Activated CD4-positive, alpha-beta T cell treated with anti-CD3 and anti-CD28 coated beads for 24 hours (primary cell): ENCODE measurements around the gene METTL4.
"Not testable (repeated sequence)": the region's sequence is repeated elsewhere in the genome, so short reads cannot be mapped to it uniquely, and the experiment has no call there.

Source experiments
- DNase-seq, 2 donors: peaks; one replicate each; pipeline ENCODE4 v3.0.0-alpha.2; 2020; ENCODE audit warnings: low read depth in 2 of 2

Gene METTL4

DNA sequence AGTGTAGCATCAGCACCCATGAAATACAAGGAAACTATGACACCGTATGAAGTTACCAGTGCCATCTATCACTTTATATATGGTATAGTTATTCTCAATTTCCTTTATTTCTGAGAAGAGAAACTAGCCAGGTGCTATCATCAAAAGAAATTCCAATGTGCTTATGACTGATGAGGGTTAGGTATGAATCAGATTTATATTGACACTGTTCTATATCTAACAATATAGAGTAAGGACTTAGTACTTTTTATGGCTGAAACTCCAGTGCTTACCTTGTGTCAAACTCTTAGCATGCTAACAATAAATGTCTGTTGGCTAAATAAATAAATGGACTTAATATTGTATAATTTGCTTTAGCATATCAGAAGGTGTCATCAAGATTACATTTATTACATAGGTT, 6.9 kb downstream of the METTL4 start:
- DNase-seq, result no peak

DNA sequence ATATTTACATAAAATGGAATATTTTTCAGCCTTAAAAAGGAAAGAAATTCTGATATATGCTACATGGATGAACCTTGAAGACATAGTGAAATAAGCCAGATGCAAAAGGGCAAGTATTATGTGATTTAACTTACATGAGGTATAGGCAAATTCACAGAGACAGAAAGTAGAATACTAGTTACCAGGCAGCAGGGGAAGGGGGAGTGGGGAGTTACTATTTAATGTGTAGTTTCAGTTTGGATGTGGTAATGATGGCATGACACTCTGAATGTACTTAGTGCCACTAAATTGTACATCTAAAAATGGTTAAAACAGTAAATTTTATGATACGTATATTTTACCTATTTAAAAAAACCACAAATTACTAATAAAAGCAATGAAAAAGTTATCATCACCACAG, 12.1 kb downstream of the METTL4 start:
- no peak for DNase-seq

DNA sequence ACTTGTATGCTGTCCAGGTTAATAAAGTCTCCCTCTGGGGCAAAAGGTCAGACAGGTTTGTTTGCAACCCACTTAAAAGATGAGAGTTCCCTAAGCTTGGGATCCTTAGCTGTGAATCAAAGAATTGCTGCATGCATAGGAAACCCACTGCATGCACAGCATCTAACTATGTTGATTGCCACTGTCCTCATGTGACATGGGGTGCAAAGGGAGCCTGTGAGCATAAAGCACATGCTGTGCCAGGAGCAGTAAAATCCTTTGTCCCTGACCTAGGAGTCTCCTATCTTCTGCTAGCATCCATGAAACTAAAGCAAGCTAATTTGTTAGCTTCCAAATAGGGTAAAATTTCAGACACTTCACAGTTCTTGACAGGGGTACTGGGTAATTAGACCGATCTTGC, 13.8 kb downstream of the METTL4 start:
- DNase-seq, result no peak

DNA sequence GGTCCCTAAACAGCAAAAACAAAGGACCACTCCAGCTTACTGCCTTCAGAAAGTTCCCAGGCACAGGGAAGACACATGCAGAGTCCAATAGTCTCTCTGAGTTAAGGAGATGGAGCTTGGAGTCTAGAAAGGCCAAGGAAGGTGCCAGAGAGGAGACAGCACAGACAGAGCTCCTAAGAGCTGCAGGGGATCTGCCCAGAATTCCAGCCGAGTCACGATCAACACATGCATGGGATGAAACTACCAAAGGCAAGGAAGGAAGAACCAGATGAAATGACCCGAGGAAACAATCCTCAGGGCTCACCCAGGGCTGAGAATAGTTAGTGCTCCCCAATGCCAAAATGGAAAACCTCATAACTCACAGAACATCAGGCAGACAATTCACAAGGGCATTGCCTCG, 15.4 kb downstream of the METTL4 start:
- no peak for DNase-seq

DNA sequence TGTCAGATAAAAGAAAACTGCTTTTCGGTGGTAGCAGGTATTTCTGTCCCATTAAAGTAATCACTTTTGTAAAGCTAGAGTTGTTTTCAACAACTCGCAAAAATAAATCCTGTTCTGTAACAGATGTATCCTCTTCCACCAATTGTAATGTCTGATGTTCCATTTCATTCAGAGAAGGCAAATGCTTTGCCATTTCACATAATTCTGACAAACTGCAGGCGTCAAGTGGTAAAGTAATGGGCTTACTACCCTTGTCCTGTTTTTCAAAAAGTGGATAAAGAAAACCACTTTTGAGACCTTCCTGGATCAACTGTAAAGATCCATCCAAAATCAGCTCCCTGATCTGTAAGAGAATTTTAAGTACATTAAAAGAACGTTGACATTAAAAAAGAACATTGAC, 16.6 kb downstream of the METTL4 start:
- no peak for DNase-seq

DNA sequence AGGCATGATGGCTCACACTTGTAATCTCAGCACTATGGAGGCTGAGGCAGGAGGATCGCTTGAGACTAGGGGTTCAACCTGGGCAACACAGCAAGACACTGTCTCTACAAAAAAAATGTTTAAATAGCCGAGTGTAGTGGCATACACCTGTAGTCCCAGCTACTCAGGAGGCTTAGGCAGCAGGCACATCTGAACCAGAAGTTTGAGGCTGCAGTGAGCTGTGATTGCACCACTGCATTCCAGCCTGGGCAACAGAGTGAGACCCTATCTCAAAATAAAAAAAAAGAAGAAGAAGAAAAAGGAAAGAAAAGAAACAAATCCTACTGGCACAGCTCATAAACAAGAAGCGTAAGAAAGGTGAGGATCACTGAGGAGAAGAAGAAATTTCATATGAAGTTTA, 19.9 kb downstream of the METTL4 start:
- DNase-seq, result no peak

DNA sequence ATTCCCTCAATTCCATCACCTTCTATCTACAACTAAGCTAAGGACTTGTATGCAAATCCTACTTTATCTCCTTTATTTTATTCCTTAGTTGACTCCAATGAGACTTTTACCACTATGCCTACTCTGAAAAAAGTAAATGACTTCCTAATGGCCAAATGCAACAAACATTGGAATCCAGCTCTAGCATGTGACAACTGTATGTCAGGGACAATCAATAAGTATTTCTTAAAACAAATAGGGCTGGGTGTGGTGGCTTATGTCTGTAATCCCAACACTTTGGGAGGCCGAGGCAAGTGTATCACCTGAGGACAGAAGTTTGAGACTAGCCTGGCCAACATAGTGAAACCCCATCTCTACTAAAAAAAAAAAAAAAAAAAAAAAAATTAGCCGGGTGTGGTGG, 21.8 kb downstream of the METTL4 start:
- no peak for DNase-seq

DNA sequence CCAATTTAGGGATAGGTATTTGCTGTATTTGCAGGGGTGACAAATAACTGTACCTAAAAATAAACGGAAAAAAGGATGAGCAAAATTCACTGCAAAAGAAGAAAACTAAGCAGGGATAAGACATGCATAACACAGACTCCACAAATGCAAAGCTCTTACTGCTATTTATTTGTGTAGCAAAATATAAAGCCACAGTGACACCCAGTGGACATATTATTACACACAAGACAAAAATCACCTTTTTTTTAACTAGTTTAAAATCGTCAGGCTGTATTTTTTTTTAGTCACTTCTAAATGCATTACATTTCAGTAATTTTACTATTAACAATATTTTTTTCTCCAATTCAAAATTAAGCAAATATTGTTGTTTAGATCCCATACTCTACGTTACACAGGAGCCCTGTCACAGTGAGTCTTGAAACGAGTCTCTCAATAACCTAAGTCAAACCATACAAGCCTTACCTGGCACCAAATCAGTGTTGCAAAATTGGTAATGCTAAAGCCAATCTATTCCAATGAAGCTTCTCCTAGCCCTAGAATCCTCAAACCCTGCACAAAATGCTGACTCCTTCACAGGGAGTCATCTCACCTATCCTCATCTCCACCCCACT, 23.7 kb downstream of the METTL4 start:
- DNase-seq, result peak in 1 of 2 donors; percentile 6

DNA sequence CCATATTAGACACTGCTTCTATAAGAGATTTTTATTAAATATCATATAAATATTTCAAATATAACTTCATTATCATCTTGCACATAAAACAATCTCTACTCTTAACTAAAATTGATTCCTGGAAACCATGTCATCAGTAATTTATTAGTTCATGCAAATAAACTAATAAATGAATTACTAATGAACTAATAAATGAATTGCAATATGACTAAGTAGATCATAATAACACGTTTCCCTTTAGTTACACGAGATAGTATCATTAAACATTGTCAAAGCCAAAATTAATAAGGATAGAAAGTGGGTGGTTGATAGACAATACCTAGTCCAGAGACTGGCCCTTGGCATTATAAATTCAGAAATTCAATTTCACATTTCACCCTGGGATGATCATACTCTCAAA, 26.1 kb downstream of the METTL4 start:
- no peak for DNase-seq

DNA sequence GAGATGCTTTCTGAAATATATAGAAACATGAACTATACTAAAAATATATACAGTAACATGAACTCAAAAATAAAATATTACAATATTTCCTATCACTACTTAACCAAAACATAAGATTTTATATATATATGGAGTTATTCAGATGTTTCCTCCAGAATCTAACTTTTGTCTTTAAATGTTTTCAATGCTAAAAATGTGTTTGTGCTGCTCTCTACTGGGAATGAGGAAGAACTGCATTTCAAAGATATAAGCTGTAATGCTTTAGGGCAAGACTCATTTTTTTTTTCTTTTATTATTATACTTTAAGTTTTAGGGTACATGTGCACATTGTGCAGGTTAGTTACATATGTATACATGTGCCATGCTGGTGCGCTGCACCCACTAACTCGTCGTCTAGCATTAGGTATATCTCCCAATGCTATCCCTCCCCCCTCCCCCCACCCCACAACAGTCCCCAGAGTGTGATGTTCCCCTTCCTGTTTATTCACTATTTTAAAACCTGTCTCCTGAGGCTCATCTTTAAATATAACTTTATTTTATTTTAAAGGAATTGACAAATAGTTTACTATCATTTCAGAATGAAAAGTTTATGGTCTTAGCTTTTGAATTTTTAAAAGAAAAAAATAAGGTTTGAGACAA, 29.3 kb downstream of the METTL4 start:
- DNase-seq, result not testable (repeated sequence)

DNA sequence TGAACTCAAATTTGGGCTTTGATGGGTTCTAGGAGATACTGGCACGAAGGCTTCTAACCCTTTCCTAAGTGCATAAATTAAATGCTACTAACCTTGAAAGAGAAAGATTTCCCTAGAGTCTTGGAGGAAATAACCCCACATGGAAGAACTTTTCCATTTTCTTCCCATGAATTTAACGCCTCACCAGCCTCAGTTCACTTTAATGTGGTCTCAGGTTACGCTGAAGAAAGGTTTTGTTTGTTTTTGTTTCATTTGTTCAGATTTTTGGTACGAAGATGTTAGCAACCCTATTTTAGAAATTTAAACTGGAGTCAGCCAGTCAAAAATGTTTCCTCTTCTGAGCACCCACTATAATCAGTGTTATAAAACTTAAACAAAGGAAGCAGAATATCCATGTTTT, 30.7 kb downstream of the METTL4 start:
- no peak for DNase-seq

DNA sequence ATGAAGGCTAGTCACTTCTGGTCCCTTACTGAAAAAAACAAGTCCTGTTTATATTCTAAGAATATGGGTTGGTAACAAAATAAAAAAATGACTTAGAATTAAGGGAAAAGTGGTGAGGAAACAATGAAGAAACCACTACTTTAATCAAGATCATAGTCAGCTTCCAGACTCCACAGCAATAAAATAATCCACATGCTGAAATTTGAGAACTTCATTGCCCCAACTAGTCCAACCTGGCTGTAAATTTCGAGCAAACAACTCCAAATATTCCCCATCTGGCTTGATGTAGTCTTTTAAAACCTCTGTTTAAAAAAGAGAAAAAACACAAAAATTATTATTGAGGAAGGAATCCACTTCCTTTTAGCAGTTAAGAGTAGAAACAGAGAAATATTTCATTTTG, 32.5 kb downstream of the METTL4 start:
- no peak for DNase-seq

DNA sequence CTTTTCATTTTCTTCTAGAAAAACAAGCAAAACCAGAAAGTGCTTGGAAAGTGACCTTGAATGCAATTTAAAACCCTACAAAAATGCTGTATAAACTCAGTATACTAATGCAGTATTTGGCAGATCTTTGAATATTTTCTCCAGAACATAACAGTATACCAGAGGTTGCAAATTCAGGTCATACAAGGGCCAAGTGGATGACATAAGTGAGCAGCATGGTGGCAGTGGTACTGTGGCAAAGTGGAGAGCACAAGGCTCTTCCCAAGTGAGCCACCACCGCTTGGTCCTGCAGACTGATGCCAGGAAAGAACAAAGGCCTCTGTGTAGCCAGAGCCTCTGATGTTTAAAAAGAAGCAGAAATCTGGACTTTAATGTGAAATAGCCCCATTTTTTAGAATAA, 33.1 kb downstream of the METTL4 start:
- no peak for DNase-seq

DNA sequence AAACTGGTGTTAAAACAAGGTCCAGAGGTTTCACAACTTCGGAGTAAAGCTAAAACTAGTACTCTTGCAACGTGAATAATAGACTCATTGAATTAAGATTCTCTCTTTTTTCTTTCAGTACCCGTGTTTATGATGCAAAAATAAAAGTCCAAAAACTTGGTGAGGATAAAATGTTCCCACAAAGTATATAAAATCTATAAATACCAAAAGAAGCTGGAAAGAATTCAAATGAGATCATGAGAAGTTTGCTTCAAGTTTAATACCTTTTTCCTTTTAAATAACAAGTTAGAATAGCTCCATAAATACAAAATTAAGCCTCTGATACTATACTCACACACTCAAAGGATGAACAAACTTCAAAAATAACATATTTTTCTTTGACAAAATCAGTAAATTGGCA, 34.0 kb downstream of the METTL4 start:
- no peak for DNase-seq

DNA sequence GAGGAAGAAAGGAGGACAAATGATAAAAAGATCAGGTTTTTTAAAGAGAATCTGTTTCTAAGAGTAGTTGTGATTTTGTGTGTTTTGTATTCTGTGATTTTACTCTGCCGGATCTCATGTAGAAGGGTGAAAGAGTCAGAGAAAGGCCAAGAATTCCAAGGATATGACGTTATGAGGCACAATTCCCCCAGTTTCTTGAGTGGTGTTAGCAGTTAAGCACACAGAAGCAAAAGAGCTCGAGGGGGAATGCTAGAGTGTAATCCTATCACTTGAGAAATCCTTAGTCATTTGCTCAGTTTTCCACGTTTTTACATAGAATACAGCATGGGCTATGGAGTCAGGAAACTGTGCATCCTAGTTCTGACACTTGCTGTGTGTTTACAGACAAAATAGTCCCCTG, 34.8 kb downstream of the METTL4 start:
- no peak for DNase-seq

DNA sequence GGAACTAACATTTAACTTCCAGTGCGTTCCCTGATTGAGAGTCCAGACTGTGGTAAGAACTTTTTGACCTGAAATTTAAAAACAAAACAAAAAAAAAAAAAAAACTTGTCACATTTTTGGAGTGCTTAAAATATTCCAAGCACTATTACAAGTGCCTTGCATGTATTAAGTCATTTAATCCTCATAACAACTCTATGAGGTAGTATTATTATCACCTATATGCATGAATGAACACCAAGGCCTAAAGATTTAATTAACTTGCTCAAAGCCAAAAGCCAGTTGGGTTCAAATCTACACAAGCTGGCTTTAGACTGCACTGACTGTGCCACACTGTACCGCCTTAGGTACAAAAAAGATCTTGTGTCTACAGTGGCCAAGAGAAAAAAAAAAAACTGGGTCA, 35.2 kb downstream of the METTL4 start:
- no peak for DNase-seq

DNA sequence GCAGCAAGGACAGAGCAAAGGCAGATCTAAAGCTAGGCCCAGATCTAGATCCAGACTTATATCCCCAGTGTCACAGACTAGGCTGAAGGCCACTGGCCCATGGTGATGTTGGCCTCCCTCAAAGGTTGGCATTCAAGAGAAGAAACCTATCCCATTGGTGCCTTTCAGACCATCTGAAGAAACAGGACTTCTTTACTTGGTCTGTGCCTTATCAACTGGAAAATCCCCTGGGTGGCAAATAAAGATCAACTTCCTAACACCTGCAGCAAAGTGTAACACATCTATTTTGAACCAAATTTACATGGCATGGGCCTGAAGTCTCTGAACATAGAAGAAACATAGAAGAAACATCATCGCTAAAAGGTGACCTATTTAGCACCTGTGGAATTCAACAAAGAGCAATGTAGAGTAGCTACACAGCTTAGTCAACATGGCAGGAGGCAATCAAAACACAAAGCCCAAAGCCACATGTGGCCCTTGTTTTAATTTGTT, 35.8 kb downstream of the METTL4 start:
- DNase-seq, result no peak

DNA sequence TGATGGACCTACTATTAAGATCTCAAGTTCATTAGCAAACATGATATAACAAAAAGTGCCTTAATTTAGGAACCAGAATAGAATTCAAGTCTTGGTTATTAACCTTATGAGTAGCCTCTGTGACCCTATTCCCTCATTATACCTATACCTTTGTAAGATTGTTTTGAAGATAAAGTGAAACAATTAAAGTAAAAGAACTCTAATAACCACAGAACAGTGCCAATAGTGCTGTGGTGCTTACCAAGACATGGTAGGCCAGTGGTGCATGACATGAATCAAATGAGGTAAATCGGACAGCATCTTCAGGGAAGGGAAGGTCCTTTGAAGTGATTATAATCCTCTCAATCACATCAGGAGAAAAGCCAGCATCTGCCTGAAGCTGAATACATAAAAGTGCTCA, 36.4 kb downstream of the METTL4 start:
- no peak for DNase-seq

DNA sequence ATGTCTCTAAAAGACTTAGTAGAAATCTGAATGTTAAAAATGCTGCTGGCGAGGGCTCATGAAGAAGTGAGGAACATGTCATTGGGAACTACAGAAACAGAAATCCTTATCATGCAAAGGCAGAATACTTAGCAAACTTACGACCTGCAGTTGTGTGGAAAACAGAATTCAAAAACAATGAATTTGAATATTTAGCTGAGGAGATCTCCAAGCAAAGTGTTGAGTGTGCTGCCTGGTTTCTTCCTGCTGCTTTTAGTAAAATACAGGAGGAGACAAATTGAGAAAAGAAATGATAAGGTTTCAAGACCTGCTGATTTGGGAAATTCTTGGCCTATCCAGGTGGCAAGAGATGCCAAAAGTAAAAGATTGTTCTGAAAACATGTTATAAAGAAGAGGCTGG, 38.5 kb downstream of the METTL4 start:
- DNase-seq, result no peak

DNA sequence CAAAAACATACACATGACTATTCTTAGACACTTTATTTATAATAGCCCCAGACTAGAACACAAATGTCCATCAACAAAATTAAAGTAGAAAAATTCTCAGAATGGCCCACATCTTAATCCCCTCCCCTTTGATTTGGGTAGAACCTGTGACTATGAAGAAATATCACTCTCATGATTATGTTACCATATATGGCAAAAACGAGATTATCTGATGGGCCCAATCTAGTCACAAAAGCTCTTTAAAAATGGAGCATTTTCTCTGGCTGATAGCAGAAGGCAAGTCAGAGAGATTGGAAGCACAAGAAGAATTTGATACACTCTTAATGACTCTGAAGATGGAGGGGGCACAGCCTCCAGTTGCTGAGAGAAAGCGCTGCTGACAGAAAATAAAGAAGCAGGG, 39.6 kb downstream of the METTL4 start:
- DNase-seq, result no peak

DNA sequence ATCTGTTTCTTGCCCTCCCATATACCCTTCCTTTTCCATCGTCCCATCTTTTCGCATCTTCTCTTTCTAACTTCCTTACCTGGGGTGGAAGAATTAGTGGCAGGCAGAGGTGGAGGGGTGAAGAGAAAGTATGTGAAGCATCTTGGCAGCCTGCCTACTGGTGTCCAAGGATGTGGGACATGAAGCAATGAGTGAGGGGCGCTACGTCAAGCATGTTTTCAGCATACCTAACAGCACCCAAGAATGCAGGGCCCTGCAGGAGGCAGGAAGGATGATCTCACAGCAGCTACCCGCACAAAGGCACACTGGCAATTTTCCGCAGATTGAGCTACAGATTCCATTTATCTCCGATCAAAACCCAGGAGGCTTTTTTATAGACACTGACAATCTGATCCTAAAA, 42.2 kb downstream of the METTL4 start:
- no peak for DNase-seq

DNA sequence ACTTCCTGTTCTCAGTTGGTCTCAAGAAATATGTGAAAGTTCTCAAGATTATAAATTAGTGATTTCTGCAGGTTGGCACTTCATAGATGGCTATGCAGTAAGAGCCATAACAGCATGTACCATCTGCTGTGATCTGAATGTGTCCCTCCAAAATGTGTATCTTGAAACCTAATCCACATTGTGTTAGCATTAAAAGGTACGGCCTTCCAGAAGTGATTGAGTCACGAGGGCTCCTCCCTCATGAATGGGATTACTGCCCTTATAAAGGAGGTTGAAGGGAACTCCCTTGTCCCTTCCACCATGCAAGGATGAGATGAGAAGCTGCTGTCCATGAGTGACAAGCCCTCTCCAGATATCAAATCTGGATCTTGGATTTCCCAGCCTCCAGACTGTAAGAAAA, 45.0 kb downstream of the METTL4 start:
- no peak for DNase-seq

DNA sequence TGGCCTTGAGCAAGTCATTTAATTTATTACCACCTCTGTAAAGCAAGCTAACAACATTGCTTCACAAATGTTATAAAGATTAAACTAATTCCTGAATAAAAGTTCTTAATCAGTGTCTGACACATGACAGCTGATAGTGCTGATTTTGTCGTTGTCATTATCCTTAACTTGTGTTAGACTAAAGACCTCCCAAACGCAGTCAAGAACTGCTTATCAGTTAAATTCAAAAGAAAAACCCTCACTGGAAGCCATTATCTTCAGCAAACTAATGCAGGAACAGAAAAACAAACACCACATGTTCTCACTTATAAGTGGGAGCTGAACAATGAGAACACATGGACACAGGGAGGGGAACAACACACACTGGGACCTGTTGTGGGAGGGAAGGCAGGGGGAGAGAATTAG, 46.5 kb downstream of the METTL4 start:
- DNase-seq, result not testable (repeated sequence)

DNA sequence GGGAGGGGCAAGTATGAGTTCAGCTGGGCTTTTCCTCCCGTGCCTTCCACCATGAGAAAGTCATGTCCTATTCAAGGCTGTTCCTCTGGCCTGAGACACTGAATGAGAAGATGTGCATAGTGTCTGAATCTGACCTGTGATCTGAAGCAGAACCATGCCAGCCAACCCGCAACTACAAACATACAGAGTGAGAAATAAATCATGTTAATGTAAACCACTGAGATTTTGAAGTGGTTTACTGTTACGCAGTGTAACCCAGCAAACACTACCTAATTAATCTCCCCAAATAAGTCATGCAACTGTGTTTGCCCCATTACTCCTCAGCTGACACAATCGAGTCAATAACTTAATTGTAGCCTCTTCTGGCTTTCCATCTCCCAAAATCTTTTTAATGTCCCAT, 49.2 kb downstream of the METTL4 start:
- no peak for DNase-seq
